Hematopoietic multipotent progenitor cell treated with erythropoietin and hydrocortisone succinate and interleukin-3 and kit ligand, for 4 days (in vitro differentiated cells): Measurements from ENCODE around the gene SDF2L1.
"Not testable (repeated sequence)": the region's sequence is repeated elsewhere in the genome, so short reads cannot be mapped to it uniquely, and the experiment has no call there.

Source experiments
- DNase-seq: peaks from one replicate; pipeline ENCODE4 v3.0.0-alpha.2; 2015

Gene SDF2L1

DNA sequence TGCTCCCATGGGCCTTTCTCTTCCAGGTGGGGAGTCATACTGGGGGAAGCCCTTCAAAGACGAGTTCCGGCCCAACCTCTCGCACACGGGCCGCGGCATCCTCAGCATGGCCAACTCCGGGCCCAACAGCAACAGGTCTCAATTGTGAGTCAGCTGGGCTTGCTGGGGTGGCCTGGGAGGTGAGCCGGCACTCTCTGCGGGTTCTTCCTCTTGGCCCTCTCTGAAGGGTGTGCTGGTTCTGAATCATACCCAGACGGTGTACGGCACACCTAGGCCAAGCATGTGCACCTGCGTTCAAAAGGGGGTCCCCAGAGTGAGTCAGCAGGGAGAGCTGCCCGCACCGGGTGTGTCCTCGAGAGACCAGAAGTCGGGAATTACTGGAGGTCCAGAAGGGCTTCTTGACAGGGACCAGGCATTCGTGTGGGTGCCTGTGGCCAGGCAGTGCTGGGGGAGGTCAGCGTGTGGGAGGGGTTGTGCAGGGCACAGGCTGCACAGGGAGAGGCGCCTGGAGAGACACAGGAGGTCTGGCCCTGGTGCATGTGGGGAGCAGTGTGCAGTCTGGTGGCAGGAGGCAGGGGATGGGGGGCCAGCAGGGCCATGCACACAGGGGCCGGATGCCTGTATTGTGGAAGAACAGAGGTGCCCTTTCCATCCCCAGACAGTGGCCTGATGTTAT, 46.7 kb downstream of the SDF2L1 start:
- DNase-seq: no peak

DNA sequence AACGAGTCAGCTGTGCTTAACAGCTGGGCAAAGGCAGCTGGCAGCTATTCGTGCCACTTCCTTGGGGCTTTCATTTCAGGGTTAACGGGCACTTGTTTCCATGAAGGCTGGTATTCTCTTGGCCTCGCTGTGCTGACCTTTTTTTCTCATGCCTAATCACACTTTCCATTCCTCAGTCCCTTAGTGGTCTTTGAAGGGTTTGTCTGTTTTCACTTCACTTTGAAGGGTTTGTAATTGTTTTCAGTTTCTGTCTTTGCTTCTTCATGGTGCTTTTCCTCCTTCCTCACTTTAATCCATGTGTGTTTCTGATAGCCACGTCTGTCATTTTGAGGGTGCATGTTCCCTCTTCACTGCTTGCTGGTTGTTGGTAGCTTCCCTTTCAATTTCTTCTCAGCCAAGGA, 48.3 kb downstream of the SDF2L1 start:
- DNase-seq: no peak

DNA sequence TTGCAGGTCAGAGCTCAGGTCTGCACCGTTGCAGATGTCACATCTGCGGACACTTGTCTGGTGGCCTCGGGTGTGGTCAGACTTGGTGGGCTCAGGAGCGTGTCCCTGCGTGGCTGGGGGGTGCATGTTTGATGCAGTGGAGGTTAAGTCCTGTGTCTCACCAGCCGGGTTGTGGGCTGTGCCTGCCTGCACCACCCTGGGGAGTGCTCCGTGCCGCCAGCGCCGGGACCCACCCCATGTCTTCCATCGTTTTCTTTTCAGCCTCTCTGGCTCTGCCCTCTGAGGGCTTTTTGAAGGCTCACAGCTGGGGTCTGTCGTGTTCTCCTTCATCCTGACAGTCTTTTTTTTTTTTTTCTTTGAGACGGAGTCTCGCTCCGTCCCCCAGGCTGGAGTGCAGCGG, 49.7 kb downstream of the SDF2L1 start:
- DNase-seq: no peak

DNA sequence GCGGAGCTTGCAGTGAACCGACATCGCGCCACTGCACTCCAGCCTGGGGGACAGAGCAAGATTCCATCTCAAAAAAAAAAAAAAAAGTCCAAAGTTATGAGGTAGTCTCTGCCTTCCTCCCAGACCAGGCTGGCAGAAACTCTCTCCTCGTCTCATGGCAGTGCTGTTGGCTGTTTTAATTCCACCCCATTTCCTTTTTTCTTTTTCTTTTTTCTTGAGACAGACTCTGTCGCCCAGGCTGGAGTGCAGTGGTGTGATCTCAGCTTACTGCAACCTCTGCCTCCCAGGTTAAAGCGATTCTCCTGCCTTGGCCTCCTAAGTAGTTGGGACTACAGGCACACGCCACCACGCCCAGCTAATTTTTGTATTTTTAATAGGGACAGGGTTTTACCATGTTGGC, 50.8 kb downstream of the SDF2L1 start:
- not testable (repeated sequence) for DNase-seq

DNA sequence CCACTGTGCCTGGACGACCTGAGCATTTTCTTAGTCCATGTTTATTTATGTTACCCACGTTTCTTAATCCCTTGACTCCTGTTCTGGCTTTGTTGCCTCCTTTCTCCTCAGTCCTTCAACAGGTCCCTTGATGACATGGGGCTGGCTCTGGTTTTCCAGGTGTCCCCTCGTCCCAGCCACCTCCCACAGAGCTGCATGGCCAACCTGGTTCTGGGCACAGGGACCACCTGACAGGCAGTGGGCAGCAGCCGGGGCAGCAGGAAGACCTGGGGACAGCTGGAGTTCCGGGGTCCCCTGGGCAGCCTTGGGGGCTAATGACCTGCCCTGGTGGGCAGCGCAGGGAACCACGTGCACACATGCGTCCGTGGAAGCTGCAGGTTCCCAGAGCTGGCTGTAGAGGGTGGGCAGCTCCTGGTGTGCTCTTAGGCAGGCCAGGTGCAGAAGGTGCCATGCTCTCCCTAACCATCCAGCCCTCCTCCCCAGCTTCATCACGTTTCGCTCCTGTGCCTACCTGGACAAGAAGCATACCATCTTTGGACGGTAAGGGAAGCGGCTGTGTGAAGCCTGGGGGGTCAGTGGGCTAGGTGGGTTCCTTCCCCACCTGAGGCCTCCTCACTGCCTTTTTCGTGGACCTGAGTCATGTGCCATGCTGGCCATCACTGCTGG, 51.4 kb downstream of the SDF2L1 start:
- no peak for DNase-seq
